ENCODE results near the gene PNPO.

The PNPO gene

DNA sequence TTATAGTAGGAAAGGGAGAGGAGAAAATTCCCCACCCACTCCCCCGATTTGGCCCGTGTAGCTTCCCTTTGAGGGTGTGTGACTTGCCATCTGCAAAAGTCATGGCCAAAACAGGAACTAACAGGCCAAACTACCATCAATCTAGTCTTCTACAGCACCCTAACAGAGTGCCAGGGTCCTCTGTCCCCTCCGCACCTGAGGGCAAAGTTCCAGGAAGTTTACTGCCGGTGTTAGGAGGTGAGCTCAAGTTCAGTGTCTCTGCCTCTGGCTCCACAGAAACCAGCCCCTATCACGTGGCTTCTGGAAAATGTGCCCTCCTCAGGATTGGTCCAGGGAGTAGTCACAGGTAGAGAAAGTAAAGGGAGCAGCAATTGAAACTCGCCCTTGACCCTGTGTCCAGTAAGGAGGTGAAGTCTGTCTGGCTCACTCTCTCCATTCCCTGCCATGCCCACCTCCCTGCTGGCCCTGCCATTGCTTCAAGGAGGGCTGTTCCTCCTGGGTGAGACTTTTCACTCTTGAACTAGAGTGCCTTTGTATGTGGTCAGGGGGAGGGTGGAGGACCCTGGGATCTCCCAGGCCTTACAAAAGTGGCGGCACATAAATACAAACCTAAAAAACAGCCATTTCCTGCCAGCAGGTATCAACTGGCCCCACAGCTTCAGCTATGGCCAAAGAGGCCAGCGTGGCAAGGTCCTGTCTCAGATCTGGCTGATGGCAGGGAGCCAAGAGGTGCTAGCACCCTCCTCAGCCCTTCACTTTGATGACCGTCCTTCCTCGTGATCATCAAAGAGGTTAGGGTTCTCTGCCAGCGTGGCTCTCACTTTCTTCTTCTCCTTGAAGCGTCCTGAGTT lies 11.0 kb downstream of the PNPO start:
- DNase-seq = no peak

DNA sequence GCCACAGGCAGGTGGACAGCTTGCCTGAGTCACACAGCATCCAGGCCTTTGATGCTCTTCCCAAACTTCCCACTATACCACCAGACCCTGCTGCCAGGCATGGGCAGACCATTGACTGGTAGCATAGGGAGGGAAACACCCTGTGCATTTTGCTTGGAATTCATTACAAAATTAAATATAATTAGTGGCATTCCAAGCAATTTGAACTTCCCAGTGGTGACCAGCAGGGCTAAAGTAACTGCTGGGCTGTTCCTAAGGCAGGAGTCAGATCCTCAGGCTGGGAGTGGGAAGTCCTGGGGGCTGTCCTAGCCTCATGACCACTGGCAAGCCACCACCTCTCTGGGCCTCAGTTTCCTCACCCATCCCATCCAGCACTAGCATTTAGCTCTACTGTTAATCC lies 12.5 kb downstream of the PNPO start:
- no peak for DNase-seq

DNA sequence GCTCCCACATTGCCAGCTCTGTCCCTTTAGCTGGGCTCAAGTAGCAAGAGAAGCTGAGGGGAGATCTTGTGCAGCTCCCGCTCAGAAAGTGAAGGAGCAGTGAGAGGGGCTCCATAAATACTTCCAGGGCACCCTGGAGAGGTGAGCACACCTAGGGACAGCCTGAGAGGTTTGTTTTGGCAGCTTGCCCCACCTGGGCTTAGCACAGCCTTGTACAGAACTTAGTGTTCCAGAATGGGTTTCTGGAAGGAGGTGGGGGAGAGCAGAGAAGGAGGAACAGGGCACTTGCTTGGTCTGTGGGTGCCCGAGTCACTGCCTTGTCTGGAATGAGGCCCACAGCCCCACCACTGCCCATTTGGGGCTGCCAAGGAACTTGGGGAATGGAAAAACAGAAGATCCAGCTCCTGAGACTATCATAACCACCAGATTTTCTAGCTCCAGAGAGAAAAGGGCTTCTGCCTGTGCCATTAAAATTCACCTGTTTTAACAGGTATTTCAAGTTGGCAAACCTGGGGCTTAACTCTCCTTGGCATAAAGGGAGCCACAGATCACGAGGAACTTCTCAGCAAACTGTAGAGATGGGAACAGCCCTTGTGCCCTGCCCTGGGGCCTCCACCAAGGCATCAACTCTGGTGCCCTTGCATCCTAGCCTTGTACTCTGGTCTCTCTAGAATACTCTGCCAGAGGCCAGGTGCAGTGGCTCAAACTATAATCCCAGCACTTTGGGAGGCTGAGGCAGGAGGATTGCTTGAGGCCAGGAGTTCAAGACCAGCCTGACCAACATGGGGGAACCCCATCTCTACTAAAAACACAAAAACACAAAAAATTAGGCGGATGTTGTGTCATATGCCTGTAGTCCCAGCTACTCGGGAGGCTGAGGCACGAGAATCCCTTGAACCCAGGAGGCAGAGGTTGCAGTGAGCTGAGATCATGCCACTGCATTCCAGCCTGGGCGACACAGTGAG lies 14.4 kb downstream of the PNPO start:
- no peak for DNase-seq

DNA sequence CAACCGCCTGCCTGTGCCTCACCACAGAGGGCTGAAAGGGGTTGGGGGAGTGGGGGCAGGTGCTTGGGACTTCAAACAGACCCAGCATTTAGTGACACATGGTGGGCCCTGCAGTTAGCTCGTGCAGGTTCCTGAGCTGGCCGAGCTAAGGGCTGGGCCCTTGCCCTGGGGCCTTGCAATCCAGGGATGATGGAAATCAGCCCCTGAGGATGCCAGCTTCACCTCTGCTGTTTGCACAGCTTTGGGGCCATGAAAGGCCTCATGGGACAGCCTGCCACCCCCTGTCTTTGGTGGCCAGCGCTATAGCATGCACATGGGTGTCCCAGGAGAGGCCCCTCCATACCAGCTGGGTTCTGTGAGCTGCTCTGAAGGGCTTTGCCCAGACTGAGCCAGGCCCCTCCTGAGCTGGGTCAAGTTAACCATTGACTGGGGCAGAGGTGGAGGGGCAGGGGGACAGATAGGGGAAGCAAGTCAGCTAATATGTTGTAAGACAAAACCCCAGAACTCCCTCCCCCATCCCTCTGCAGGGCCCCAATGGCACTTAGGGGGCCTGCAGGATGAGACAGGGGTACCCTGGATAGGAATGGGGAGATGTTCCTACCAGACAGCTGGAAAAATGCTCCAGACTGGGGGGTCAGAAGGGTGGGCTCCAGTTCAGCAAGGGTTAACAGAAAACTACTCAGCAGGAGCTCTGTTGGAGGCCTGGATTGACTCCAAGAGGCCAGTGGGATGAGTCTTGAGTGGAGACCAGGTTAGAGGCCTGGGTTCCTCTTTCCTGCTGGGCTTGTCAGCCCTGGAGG lies 15.6 kb downstream of the PNPO start:
- no peak for DNase-seq

DNA sequence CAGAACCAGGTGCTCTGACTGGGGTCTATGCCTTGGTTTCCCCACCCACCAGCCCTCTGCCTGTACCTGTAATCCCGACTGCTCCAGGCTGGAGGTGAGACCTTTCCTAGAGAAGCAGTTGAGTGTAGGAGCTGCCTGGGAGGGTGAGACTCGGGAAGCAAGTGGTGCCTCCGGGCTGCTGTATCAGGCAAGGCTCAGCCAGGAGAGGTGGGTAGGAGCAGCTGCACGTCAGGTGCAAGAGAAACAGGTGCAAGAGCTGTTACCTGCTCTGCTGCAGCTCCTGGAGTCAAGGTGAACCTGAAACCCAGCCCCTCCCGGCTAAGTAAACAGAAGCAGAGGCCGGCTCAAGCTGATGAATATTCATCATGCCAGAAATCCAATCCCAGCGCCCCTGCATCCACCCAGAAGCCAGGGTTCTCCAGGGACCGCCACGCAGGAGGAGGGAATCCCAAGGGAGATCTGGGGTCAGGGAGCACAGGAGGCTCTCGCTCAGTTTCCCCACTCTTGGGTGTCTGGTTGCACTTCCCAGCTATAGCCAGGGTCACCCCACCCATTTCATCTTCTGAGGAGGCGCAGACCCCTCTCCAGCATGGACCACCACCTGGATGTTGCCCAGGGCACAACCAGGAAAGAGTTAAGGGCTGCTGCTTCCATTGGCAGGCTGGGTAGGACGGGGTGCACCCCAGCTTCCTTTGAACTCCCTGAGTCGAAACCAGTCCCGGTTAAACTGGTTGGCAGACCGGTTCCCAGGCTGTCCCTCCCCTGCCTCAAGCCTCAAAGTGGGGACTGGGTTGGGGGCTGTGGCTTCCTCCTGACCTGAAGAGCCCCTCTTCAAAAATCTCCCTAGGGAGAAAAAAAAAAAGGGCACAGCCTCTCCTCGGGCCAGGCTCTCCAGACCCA lies 16.5 kb downstream of the PNPO start, which contains the start of gene PRR15L:
TSS of gene PRR15L (minus strand) at position 293 of the 900 bp plus-strand sequence. CDS start 4,649 bp downstream, outside the sequence.
- no peak for DNase-seq

DNA sequence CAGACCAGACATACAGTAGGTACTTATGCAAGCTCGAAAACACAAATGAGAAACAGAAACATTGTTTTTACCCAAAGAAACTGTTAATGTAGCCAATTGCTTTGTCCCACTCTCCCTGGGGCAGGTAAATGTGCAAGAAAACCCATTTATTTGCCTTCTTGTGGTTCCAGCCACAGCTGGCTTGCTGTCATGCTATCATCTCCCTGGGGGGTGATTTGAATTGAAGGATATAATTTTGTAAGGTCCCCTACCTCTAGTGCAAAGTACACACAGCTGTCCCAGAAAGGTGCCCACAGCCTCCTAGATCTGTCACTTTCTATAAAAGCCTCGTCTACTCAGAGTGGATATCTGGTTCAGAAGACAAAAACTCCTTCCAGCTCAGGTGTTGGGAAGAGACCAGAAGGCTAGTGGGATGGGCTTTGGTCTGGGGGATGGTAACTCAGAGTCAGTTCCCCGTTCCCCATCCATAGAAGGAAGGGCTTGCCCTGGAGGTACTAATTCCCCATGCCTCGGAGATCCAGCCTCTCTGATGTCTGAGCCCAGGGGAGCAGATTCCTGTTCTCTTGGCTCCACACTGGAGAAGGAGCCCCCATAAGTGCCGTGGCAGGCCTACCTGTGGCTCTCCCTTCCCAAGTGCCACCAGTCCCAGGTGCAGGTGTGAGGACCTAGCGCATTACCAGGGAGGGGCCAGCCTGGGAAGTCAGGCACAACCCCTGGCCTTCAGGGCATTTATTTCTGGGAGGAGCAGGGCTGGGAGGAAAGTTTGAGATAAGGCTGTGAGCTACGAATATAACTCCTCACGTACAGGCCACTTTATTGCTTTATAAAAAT lies 18.7 kb downstream of the PNPO start:
- no peak for DNase-seq

DNA sequence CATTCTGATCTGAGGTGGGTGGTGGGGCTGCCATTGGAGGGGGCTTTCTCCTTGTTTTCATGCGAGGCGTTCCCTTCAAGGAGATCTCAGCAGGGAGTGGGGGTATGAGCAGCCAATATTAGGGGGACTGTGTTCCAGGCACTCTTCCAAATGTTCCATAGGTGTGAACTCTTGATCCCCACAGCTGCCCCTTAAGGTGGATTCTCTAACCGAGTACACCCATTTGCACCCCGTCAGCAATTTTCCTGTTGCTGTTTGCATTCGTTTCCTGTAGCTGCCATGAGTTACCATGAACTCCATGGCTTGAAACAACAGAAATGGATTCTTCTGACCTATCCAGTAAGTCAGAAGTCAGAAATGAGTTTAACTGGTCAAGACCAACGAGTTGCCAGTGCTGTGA lies 20.0 kb downstream of the PNPO start:
- DNase-seq = no peak

DNA sequence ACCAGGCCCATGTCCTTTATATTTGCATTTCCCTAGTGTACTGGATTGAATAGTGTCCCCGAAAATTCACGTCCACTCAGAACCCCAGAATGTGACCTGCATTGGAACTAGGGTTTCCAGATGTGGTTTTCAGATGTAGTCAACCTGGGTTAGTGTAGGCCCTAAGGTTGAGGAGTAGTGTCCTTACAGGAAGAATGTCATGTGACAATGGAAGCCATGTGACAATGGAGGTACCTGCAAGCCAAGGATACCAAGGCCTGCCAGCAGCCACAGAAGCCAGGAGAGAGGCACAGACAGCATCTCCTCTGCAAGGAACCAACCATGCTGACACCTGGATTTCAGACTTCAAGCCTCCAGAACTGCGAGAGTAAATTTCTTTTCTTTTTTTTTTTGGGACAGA lies 21.5 kb downstream of the PNPO start:
- no peak for DNase-seq

DNA sequence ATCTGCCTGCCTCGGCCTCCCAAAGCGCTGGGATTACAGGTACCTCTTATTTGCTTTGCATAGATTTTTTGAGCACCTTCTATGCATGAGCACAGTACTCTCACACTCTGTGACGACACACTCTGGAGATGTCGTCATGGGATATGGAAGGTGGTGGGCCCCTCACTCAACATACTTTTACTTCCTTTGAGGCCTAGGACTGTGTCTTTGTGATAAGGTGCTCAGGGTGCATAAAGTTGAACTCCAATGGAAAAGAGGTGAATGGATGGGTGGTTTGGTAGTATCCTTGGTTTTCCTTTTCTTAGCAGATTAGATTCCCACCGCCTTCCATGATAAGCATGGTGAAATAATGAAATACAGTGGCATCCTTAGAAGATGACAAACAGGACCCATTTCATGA lies 23.5 kb downstream of the PNPO start:
- no peak for DNase-seq

DNA sequence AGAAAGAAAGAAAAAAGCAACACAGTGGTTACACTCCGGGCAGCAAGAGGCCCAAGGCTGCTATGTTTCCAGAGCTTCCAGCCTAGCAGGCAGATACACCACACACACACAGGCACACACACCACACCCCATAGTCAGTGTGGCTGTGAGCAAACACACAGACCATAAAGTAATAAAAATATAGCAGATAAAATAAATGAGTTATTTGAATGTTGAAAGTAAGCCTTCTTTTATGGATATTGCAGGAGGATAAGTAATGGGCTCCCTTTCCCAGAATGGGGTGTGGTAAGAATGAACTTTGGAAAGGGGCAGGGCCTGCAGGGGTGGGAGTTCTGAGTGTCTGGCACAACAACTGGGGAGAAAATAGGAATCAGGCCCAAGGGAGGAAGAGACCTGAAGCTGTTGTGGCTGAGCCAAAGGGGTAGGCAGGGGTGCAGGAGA lies 24.7 kb downstream of the PNPO start:
- DNase-seq = no peak

DNA sequence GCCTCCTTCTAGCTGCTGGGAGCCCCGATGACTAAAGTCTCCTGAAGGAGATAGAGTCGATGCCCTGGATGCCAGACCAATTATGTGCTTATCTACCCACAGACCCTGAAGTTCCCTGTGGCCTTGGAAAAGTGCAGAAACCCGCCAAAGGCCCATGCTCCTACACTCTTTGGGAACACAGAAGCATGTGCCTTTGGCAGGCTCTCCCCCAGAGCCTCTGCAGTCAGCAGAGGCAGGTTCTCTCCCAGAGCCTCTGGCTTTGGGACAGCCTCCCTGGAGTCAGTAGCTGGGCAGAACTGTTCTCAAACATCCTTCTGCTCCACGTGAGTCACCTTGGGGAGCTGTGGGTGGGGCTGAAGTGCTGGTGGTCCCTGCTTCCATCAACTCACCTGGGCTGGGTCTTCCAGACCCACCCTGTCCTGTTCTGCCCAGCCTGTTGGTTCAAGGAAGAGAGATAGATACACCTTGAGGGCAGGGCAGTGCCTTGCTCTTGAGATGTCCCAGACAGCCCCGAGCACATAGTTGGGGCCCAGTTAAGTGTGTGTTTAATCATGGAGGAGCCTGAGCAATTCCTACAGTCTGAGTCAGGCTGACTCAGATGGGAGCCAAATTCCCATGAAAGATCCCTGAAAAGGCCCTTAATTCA lies 26.4 kb downstream of the PNPO start:
- DNase-seq = no peak

DNA sequence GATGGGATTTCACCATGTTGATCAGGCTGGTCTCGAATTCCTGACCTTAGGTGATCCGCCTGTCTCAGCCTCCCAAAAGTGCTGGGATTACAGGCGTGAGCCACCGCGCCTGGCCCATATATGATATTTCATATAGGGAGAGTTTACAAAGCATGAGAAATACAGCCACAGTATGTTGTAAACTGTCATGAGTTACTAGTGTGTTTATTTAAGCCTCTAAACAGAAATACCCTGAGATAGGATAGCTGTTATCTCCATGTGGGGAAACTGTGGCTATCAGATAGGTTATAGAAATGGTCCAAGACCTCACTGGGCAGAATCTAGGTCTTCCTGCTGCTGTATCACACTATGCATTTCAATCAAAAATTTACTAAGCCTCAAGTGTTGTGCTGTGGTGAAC lies 27.5 kb downstream of the PNPO start:
- DNase-seq = no peak

DNA sequence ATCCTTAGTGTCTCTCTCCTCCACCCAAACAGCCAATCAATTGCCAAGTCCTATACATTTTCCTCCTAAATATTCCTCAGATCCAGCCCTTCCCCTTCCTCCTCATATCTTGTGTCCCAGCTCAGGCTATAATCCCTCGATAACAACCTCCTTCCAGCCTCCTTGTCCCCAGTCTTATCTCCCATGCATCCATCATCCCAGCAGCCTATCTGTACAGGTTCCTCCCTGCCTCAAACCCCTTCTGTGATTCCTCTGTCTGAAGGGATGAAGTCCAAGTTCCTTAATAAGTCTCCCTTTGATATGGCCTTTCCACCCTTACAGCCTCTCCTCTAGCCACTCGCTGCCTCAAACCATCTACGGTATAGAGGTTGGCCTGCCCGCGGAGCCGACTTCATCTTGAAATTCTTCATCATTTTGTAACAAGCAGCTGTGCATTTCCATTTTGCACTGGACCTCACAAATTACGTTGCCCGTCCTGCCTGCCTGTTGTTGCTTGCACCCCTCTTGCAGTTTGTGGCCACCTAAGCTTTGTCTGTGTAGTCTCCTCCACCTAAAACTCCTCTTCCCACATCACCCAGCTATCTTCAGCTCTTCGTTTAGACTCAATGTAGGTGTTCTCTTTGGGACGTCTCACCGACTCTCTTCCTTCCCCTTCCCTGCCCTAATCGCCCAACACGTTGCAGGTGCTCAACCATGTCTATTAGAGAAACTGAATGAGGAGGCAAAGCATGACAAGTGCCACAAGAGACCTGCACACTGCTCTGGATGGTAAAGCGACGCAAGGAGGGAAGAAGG lies 28.8 kb downstream of the PNPO start:
- no peak for DNase-seq

DNA sequence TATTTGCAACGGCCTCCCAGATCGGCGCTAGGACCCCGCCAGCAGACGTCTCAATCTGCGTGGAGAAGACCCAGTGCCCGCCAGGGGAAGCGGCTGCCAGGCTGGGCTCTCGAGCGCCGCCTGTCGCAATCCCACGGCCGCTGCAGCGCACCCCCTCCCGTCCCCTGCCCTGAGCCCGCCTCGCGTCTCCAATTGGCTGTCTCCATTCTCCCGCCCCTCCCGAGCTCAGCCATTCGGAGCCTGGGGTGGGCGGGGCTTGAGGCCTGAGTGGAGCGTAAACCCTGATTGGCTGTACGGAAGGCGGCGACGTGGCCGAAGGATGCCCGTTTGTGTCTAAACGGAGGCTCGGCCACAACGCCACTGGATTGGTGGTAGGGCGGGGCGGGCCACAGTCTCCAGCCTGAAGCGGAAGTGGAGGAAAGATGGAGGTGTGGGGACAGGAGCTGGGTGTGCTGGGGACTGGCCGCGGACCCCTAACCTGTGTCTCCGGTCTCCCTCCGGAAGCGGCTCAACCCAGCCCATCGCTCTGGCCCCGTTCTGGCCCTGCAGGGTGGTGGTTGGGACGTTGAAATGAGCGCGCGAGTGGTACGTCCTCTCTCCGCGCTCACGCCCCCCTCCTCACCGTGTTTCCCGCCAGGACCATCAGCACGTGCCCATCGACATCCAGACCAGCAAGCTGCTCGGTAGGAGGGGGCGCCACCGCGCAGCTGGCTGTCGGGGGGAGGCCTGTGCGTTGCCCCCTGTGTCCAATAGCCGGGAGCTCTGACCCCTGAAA lies 29.5 kb downstream of the PNPO start, which contains the start of gene CDK5RAP3:
TSS of gene CDK5RAP3 (plus strand) at position 389 of the 775 bp plus-strand sequence. CDS start at position 423, 34 bp downstream.
- peak; percentile 99 for DNase-seq

DNA sequence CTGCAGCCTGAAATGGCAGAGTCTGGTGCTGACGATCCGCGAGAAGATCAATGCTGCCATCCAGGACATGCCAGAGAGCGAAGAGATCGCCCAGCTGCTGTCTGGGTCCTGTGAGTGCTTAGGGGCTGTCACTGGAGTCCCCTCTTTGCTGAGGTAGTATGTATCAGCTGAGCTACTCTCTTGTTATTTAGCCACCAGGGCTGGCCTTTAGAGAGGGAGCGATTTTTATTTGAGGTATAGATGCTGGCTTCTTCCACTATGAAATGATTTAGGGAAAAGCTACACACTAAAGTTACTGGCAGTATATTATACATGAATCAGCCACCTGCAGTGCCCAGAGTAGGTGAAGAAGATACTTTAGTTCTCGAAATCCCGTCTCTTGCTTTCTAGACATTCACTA lies 32.2 kb downstream of the PNPO start:
- no peak for DNase-seq

DNA sequence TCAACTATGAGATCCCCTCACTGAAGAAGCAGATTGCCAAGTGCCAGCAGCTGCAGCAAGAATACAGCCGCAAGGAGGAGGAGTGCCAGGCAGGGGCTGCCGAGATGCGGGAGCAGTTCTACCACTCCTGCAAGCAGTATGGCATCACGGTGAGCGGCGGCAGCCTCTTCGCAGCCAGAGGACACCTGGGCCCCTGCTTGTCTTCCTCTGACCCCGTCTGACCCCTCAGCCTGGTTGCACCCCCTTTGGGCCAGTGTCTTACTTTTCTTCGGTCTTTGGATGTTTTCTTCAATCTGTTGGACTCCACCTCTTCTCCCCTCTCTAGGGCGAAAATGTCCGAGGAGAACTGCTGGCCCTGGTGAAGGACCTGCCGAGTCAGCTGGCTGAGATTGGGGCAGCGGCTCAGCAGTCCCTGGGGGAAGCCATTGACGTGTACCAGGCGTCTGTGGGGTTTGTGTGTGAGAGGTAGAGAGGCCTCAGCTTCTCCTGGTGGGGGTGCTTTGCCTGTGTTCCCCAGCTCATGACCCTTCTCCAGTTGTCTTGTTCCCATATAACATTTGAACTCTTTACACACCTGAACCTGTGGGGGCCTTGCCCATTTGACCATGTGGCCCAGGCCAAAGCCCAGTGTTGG lies 33.9 kb downstream of the PNPO start:
- DNase-seq = no peak

DNA sequence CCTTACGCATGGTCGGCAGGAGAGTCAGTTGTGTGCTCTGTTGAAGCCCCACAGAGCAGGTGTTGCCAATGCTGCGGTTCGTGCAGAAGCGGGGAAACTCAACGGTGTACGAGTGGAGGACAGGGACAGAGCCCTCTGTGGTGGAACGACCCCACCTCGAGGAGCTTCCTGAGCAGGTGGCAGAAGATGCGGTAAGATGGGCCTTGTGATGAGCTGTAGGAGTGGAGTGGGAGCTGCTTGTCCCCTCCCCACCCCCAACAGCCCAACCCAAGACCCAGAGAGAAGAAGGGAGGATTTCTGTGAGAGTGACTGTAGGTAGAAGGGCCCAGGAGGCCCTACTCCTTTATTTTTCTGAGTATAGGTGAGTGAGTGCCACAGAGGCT lies 34.4 kb downstream of the PNPO start:
- no peak for DNase-seq

DNA sequence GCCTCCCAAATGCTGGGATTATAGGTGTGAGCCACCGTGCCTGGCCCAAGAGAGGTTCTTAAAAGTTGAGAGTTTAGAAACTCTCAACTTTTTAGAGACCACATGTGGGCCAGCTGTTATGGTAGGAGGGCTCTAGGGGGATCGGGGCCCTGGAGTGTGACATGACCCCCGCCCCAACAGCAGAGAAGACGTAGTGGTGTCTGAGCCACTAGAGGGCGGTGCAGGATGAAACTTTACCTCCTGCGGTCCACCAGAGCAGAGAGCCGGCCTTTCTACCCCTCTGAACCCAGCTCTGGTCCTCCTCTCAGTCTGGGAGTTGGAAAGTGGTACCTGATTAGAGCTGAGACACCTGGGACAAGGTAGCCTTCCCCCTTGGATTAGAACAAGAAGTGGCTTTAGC lies 37.0 kb downstream of the PNPO start:
- no peak for DNase-seq

Measured in NK-92 treated with Interleukin-12 subunit alpha and Interleukin-12 subunit beta, amount 100 ng/mL, for 24 hours (cell line).